Tibial artery (tissue), 4 donors: ENCODE data around the gene PLEKHH1.

Experiments
- DNase-seq, 2 donors: peaks; one replicate each; pipeline ENCODE4 v3.0.0-alpha.2; 2019
- H3K27ac ChIP-seq, 2 donors: fragments of 200-600 bp; sonication (generic) in 1 of 2; 1 replicate in 1 of 2; 2 replicates in 1 of 2; pipeline ENCODE4 v1.5.1; 2018 to 2019; ENCODE audit warnings: mild to moderate bottlenecking in 1 of 2
- H3K27me3 ChIP-seq, 2 donors: fragments of 200-600 bp; sonication (generic) in 1 of 2; one replicate each; pipeline versions ENCODE4 v1.5.1 to v1.6.0; 2016 to 2019
- H3K36me3 ChIP-seq, 3 donors: fragments of 200-600 bp; sonication (generic) in 2 of 3; one replicate each; pipeline ENCODE4 v1.5.1; 2016 to 2019; ENCODE audit warnings: mild to moderate bottlenecking in 2 of 3
- H3K4me1 ChIP-seq, 4 donors: fragments of 200-600 bp; sonication (generic) in 2 of 4; 1 replicate in 3 of 4; 2 replicates in 1 of 4; pipeline ENCODE4 v1.5.1; 2016 to 2019
- H3K4me3 ChIP-seq, 2 donors: fragments of 200-600 bp; sonication (generic) in 1 of 2; 1 replicate in 1 of 2; 2 replicates in 1 of 2; pipeline ENCODE4 v1.5.1; 2018 to 2019; ENCODE audit warnings: mild to moderate bottlenecking in 2 of 2
- H3K9me3 ChIP-seq, 3 donors: fragments of 200-600 bp; sonication (generic) in 1 of 3; one replicate each; pipeline ENCODE4 v1.5.1; 2016 to 2019
- CTCF ChIP-seq, 2 experiments: fragments of 200-600 bp in 1 of 2; fragments of 450-650 bp in 1 of 2; IDR thresholded peaks; one replicate each; pipeline ENCODE4 v1.5.1; 2017 to 2019; ENCODE audit warnings: antibody characterized with exemption in 2 of 2, mild to moderate bottlenecking in 1 of 2, moderate library complexity in 1 of 2
- intact Hi-C: fragments of 100-400 bp; cut with DNase I; formaldehyde crosslinking; loops from one replicate; pipeline ENCODE4 v1.15.0; 2023; ENCODE audit warnings: low total_unique reads

PLEKHH1 gene

GRCh38 chr14:67576216-67576955, 43.3 kb downstream of the PLEKHH1 start:
- peak in 1 of 2 donors; percentile 41 for DNase-seq
- intact Hi-C loops, result no loop called here
- Histone ChIP-seq H3K27ac (no peak overlapping the region), H3K9me3 (no peaks in the 10 kb centered on the region), H3K4me3 (no peak overlapping the region), H3K27me3 (peaks cover 0 to 3% of the 10 kb centered on the region in 2 donors), H3K4me1 (no peaks in the 10 kb centered on the region), H3K36me3 (peaks cover 0 to 14% (median 0%) of the 10 kb centered on the region in 3 donors)
- TF ChIP-seq CTCF (IDR thresholded peaks at IDR 0.05), result no peak

- DNase-seq, result peak in 1 of 2 donors; percentile 32
- Histone ChIP-seq H3K9me3 (no peaks in the 10 kb centered on the region), H3K27me3 (no peaks in the 10 kb centered on the region), H3K4me3 (no peak overlapping the region), H3K27ac (no peak overlapping the region), H3K36me3 (peaks cover 0 to 14% (median 0%) of the 10 kb centered on the region in 3 donors), H3K4me1 (no peaks in the 10 kb centered on the region)
- TF ChIP-seq CTCF (IDR thresholded peaks at IDR 0.05), result no peak
- intact Hi-C loops, result no loop called here
Observed at GRCh38 chr14:67577181-67577808, 44.2 kb downstream of the PLEKHH1 start.

- TF ChIP-seq CTCF (IDR thresholded peaks at IDR 0.05), result no peak
- peaks cover 0 to 18% (median 0%) of the 10 kb centered on the region in 3 donors for H3K36me3 ChIP-seq
- no peaks in the 10 kb centered on the region for H3K27me3 ChIP-seq
- intact Hi-C loops, result no loop called here
- H3K4me3 ChIP-seq, result no peak overlapping the region
- H3K27ac ChIP-seq, result no peak overlapping the region
- no peaks in the 10 kb centered on the region for H3K9me3 ChIP-seq
- peak in 1 of 2 donors; percentile 58 for DNase-seq
- no peaks in the 10 kb centered on the region for H3K4me1 ChIP-seq
Observed at GRCh38 chr14:67577909-67578749, 45.0 kb downstream of the PLEKHH1 start.

GRCh38 chr14:67579040-67579439, 46.0 kb downstream of the PLEKHH1 start:
- peak in 1 of 2 donors; percentile 53 for DNase-seq
- Histone ChIP-seq H3K27me3 (no peaks in the 10 kb centered on the region), H3K4me1 (no peaks in the 10 kb centered on the region), H3K4me3 (no peak overlapping the region), H3K27ac (no peak overlapping the region), H3K36me3 (peaks cover 0 to 22% (median 0%) of the 10 kb centered on the region in 3 donors), H3K9me3 (no peaks in the 10 kb centered on the region)
- no peak for TF ChIP-seq CTCF (IDR thresholded peaks at IDR 0.05)
- intact Hi-C loops, result no loop called here

- Histone ChIP-seq H3K27me3 (no peaks in the 10 kb centered on the region), H3K4me3 (no peak overlapping the region), H3K4me1 (no peaks in the 10 kb centered on the region), H3K27ac (no peak overlapping the region), H3K9me3 (no peaks in the 10 kb centered on the region), H3K36me3 (peaks cover 0 to 22% (median 0%) of the 10 kb centered on the region in 3 donors)
- TF ChIP-seq CTCF (IDR thresholded peaks at IDR 0.05), result no peak
- DNase-seq, result peak in 1 of 2 donors; percentile 55
- intact Hi-C loops, result no loop called here
Observed at GRCh38 chr14:67579636-67580035, 46.5 kb downstream of the PLEKHH1 start.
